SK-N-SH (cell line): Measurements from ENCODE around the gene ZNHIT2. TPM values are rescaled to one million over a fixed set of nuclear protein-coding genes. Genes with fewer than 3 reads are reported as not detected.

Experiments used
- CTCF ChIA-PET: fragments of 300-600, 350-600 bp; formaldehyde crosslinking; extraction: SDS; loops from one replicate; lab custom pipeline; 2021; lab: Yijun Ruan, JAX
- POLR2A ChIA-PET: fragments of 350-600 bp; sonication (Branson Sonifier 250); formaldehyde crosslinking; extraction: SDS; loops from one replicate; lab custom pipeline; 2020; ENCODE audit warnings: antibody characterized with exemption, inconsistent platforms; lab: Yijun Ruan, JAX
- DNase-seq: peaks from one replicate; pipeline ENCODE4 v3.0.0; 2012
- H2AFZ ChIP-seq: fragments of 200-600 bp; sonication (generic); 2 replicates; pipeline ENCODE4 v1.8.1; 2016; ENCODE audit warnings: antibody characterized with exemption, mild to moderate bottlenecking, low read depth
- H3F3A ChIP-seq: fragments of 200-600 bp; sonication (generic); replicated peaks from 2 replicates; pipeline ENCODE3; 2016; ENCODE audit warnings: antibody characterized with exemption, mild to moderate bottlenecking; ENCODE audit not compliant: insufficient read depth
- H3K27ac ChIP-seq, 2 experiments: fragments of 200-500 bp in 1 of 2; fragments of 200-600 bp in 1 of 2; sonication (Bioruptor generic) in 1 of 2; sonication (generic), shearing (Covaris generic) in 1 of 2; 2 replicates each; pipeline versions ENCODE4 v1.5.1 to v1.6.1; 2014 to 2016; ENCODE audit warnings: low read depth in 2 of 2, inconsistent platforms in 1 of 2, low read length in 1 of 2, mild to moderate bottlenecking in 1 of 2, mixed read lengths in 1 of 2
- H3K27me3 ChIP-seq: fragments of 200-600 bp; sonication (generic), shearing (Covaris generic); 2 replicates; pipeline ENCODE4 v1.6.1; 2016; ENCODE audit warnings: mixed run types; ENCODE audit not compliant: insufficient read depth
- H3K36me3 ChIP-seq, 2 experiments: fragments of 200-500 bp in 1 of 2; fragments of 200-600 bp in 1 of 2; sonication (Bioruptor generic) in 1 of 2; sonication (generic) in 1 of 2; replicated peaks in 1 of 2; 2 replicates each; pipeline versions ENCODE3 to v1.5.1; 2014 to 2016; ENCODE audit warnings: low read length in 1 of 2, mild to moderate bottlenecking in 1 of 2; ENCODE audit not compliant: insufficient read depth in 2 of 2, control insufficient read depth in 1 of 2
- H3K4me1 ChIP-seq, 2 experiments: fragments of 200-500 bp in 1 of 2; fragments of 200-600 bp in 1 of 2; sonication (Bioruptor generic) in 1 of 2; sonication (generic), shearing (Covaris generic) in 1 of 2; 2 replicates each; pipeline versions ENCODE4 v1.5.1 to v1.6.1; 2014 to 2016; ENCODE audit warnings: low read depth in 1 of 2, low read length in 1 of 2, mixed run types in 1 of 2; ENCODE audit not compliant: insufficient read depth in 2 of 2, control insufficient read depth in 1 of 2
- H3K4me2 ChIP-seq: fragments of 200-600 bp; sonication (generic), shearing (Covaris generic); 2 replicates; pipeline ENCODE4 v1.6.1; 2017; ENCODE audit warnings: mixed run types
- H3K4me3 ChIP-seq, 2 experiments: fragments of 200-500 bp in 1 of 2; fragments of 200-600 bp in 1 of 2; sonication (Bioruptor generic) in 1 of 2; sonication (generic), shearing (Covaris generic) in 1 of 2; 2 replicates each; pipeline versions ENCODE4 v1.5.1 to v1.8.1; 2014 to 2016; ENCODE audit warnings: low read depth in 2 of 2, inconsistent platforms in 1 of 2, low read length in 1 of 2, mild to moderate bottlenecking in 1 of 2, mixed read lengths in 1 of 2, moderate library complexity in 1 of 2
- H3K79me2 ChIP-seq: fragments of 200-600 bp; sonication (generic); 2 replicates; pipeline ENCODE4 v1.8.1; 2017; ENCODE audit warnings: mild to moderate bottlenecking; ENCODE audit not compliant: insufficient read depth
- H3K9ac ChIP-seq: fragments of 200-600 bp; sonication (generic); 2 replicates; pipeline ENCODE4 v1.6.1; 2017; ENCODE audit warnings: mixed run types
- H3K9me2 ChIP-seq: fragments of 200-600 bp; sonication (generic); 2 replicates; pipeline ENCODE4 v1.6.1; 2017; ENCODE audit warnings: mixed run types
- H3K9me3 ChIP-seq: fragments of 200-600 bp; sonication (generic); 2 replicates; pipeline ENCODE4 v1.6.1; 2017; ENCODE audit warnings: mixed run types, mild to moderate bottlenecking, moderate library complexity
- H4K20me1 ChIP-seq: fragments of 200-600 bp; sonication (generic); 2 replicates; pipeline ENCODE4 v1.6.1; 2017; ENCODE audit warnings: mild to moderate bottlenecking, mixed run types; ENCODE audit not compliant: insufficient read depth
- EZH2phosphoT487 ChIP-seq: fragments of 200-600 bp; sonication (generic); IDR thresholded peaks from 2 replicates; pipeline ENCODE4 v1.6.1; 2017; ENCODE audit warnings: low read depth, mixed run types, mild to moderate bottlenecking, antibody characterized with exemption, moderate library complexity, borderline replicate concordance
- FOXJ3 ChIP-seq: sonication (generic); formaldehyde crosslinking; IDR thresholded peaks from 2 replicates; pipeline ENCODE4 v1.5.1; 2020; ENCODE audit warnings: mild to moderate bottlenecking, missing genetic modification reagents
- JUND ChIP-seq: IDR thresholded peaks from 2 replicates; pipeline ENCODE4 v1.4.0; 2012
- MEF2A ChIP-seq: IDR thresholded peaks from 2 replicates; pipeline ENCODE4 v1.4.0; 2012; ENCODE audit warnings: low read depth, borderline replicate concordance
- MXI1 ChIP-seq: IDR thresholded peaks from 2 replicates; pipeline ENCODE4 v1.6.1; 2012; ENCODE audit warnings: mild to moderate bottlenecking, low read depth, low read length, improper control_type of control experiment
- POLR2AphosphoS5 ChIP-seq: IDR thresholded peaks from 2 replicates; pipeline ENCODE4 v1.6.1; 2012; ENCODE audit warnings: low read depth, low read length
- YY1 ChIP-seq: IDR thresholded peaks from 2 replicates; pipeline ENCODE4 v1.4.0; 2012; ENCODE audit warnings: low read depth, mild to moderate bottlenecking
- WGBS: methylation state at CpG from one replicate; pipeline ENCODE4 v1.1.6; 2017; ENCODE audit warnings: low lambda C conversion rate; 5-methylcytosine and 5-hydroxymethylcytosine counted together
- polyA plus RNA-seq, 3 experiments: library from polyadenylated mRNA; depleted of rRNA; stranded (reverse); fragments of >200 nt; gene quantifications; 2 replicates each; pipeline ENCODE4 v1.2.3, GENCODE V29; 2012
- TF ChIP-seq, protein P1 (sequence below): fragments of 150-350 bp; IDR thresholded peaks from 2 replicates; pipeline ENCODE4 v1.6.1; 2016; ENCODE audit warnings: mild to moderate bottlenecking, low read depth, low read length
- TF ChIP-seq, protein P2 (sequence below): IDR thresholded peaks from 2 replicates; pipeline ENCODE4 v1.4.0; 2012; ENCODE audit warnings: low read depth, borderline replicate concordance
- TF ChIP-seq, protein P3 (sequence below): IDR thresholded peaks from 2 replicates; pipeline ENCODE4; 2012
- TF ChIP-seq, protein P4 (sequence below): fragments of 150-350 bp; IDR thresholded peaks from 2 replicates; pipeline ENCODE4 v1.6.1; 2017; ENCODE audit warnings: antibody characterized with exemption, low read length, low read depth, borderline replicate concordance
- TF ChIP-seq, protein P5 (sequence below): IDR thresholded peaks from 2 replicates; pipeline ENCODE4 v1.4.0; 2012; ENCODE audit warnings: low read depth, borderline replicate concordance
- TF ChIP-seq, protein P6 (sequence below): fragments of 200-600 bp; sonication (generic); IDR thresholded peaks from 2 replicates; pipeline ENCODE4 v1.6.1; 2017; ENCODE audit warnings: antibody characterized with exemption, mild to moderate bottlenecking, moderate library complexity

Gene ZNHIT2
- polyA plus RNA-seq, 1 of the 3 experiments (the other 2 are of a cell fraction) = 5.6 TPM

DNA sequence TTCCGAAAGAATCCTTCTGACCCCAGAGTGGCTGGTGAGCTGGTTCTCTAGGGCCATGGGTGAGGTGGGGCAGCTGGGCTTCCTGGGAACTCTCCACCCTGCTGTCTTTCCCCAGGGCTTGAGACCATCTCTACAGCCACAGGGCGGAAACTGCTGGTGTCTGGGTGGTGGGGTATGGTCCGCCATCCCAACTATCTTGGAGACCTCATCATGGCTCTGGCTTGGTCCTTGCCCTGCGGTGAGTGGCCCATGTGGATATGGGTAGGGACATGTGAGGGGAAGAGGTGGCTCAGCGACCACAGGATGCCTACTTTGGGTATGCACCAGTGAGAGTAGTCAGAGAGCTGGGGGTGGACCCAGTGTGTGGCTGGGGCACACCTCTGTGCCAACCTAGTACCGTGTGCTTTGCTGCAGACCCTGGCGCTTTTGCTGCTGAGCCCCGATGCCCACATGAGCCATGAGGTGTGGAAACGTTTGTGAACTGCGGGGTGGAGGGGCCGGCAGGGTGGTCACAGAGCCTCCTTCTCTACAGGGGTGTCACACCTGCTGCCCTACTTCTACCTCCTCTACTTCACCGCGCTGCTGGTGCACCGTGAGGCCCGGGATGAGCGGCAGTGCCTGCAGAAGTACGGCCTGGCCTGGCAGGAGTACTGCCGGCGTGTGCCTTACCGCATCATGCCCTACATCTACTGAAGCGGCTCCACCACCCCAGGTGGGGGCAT, 2.0 kb downstream of the ZNHIT2 start:
- H4K20me1 ChIP-seq = peaks cover 6% of the 10 kb centered on the region; the same call in 1 of the 2 replicates
- H3K9ac ChIP-seq = no peak overlapping the region
- no peak overlapping the region for H3K4me2 ChIP-seq
- peaks cover 26% of the 10 kb centered on the region for H3K79me2 ChIP-seq
- H3K4me3 ChIP-seq = no peak overlapping the region
- no peaks in the 10 kb centered on the region for H3K27me3 ChIP-seq
- DNase-seq = no peak
- no peak overlapping the region; a peak in 1 of 4 replicates for H3K27ac ChIP-seq
- no peak overlapping the region for H2AFZ ChIP-seq
- TF ChIP-seq MEF2A = no peak
- TF ChIP-seq, protein P1, sequence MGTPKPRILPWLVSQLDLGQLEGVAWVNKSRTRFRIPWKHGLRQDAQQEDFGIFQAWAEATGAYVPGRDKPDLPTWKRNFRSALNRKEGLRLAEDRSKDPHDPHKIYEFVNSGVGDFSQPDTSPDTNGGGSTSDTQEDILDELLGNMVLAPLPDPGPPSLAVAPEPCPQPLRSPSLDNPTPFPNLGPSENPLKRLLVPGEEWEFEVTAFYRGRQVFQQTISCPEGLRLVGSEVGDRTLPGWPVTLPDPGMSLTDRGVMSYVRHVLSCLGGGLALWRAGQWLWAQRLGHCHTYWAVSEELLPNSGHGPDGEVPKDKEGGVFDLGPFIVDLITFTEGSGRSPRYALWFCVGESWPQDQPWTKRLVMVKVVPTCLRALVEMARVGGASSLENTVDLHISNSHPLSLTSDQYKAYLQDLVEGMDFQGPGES = no peak
- TF ChIP-seq, protein P2, sequence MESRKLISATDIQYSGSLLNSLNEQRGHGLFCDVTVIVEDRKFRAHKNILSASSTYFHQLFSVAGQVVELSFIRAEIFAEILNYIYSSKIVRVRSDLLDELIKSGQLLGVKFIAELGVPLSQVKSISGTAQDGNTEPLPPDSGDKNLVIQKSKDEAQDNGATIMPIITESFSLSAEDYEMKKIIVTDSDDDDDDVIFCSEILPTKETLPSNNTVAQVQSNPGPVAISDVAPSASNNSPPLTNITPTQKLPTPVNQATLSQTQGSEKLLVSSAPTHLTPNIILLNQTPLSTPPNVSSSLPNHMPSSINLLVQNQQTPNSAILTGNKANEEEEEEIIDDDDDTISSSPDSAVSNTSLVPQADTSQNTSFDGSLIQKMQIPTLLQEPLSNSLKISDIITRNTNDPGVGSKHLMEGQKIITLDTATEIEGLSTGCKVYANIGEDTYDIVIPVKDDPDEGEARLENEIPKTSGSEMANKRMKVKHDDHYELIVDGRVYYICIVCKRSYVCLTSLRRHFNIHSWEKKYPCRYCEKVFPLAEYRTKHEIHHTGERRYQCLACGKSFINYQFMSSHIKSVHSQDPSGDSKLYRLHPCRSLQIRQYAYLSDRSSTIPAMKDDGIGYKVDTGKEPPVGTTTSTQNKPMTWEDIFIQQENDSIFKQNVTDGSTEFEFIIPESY = no peak
- TF ChIP-seq, protein P3, sequence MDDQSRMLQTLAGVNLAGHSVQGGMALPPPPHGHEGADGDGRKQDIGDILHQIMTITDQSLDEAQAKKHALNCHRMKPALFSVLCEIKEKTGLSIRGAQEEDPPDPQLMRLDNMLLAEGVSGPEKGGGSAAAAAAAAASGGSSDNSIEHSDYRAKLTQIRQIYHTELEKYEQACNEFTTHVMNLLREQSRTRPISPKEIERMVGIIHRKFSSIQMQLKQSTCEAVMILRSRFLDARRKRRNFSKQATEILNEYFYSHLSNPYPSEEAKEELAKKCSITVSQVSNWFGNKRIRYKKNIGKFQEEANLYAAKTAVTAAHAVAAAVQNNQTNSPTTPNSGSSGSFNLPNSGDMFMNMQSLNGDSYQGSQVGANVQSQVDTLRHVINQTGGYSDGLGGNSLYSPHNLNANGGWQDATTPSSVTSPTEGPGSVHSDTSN = no peak
- TF ChIP-seq JUND = no peak
- TF ChIP-seq, protein P4, sequence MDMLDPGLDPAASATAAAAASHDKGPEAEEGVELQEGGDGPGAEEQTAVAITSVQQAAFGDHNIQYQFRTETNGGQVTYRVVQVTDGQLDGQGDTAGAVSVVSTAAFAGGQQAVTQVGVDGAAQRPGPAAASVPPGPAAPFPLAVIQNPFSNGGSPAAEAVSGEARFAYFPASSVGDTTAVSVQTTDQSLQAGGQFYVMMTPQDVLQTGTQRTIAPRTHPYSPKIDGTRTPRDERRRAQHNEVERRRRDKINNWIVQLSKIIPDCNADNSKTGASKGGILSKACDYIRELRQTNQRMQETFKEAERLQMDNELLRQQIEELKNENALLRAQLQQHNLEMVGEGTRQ = no peak
- TF ChIP-seq POLR2AphosphoS5 = no peak
- no peak for TF ChIP-seq FOXJ3 (CRISPR knock-in tag)
- TF ChIP-seq, protein P5, sequence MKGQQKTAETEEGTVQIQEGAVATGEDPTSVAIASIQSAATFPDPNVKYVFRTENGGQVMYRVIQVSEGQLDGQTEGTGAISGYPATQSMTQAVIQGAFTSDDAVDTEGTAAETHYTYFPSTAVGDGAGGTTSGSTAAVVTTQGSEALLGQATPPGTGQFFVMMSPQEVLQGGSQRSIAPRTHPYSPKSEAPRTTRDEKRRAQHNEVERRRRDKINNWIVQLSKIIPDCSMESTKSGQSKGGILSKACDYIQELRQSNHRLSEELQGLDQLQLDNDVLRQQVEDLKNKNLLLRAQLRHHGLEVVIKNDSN = no peak
- no peak for TF ChIP-seq MXI1
- no peak for TF ChIP-seq EZH2phosphoT487
- no peak for TF ChIP-seq YY1
- TF ChIP-seq, protein P6, sequence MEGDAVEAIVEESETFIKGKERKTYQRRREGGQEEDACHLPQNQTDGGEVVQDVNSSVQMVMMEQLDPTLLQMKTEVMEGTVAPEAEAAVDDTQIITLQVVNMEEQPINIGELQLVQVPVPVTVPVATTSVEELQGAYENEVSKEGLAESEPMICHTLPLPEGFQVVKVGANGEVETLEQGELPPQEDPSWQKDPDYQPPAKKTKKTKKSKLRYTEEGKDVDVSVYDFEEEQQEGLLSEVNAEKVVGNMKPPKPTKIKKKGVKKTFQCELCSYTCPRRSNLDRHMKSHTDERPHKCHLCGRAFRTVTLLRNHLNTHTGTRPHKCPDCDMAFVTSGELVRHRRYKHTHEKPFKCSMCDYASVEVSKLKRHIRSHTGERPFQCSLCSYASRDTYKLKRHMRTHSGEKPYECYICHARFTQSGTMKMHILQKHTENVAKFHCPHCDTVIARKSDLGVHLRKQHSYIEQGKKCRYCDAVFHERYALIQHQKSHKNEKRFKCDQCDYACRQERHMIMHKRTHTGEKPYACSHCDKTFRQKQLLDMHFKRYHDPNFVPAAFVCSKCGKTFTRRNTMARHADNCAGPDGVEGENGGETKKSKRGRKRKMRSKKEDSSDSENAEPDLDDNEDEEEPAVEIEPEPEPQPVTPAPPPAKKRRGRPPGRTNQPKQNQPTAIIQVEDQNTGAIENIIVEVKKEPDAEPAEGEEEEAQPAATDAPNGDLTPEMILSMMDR = no peak
- peaks cover 36% of the 10 kb centered on the region for H3F3A ChIP-seq
- H3K9me2 ChIP-seq = no peaks in the 10 kb centered on the region
- ChIA-PET CTCF (interaction anchor here (1.1 to 3.2 kb wide), 4 partner anchors 15 to 269 kb away, joined by 3 to 23 read pairs (median 9); no protein-coding TSS in a partner anchor), POLR2A (interaction anchor here (1.5 to 3.4 kb wide), 4 partner anchors 19 to 101 kb away, joined by 5 to 25 read pairs (median 6); partner anchors contain the start of genes ARL2 and SYVN1)
- H3K36me3 ChIP-seq = peaks cover 28 to 32% of the 10 kb centered on the region in 2 experiments
- WGBS = 91% methylated on average over 11 of the region's 21 CpGs
- H3K4me1 ChIP-seq = peaks cover 16 to 52% of the 10 kb centered on the region in 2 experiments; a peak in 3 of 4 replicates
- H3K9me3 ChIP-seq = no peaks in the 10 kb centered on the region
